Hematopoietic multipotent progenitor cell treated with erythropoietin and hydrocortisone succinate and interleukin-3 and kit ligand, for 4 days (in vitro differentiated cells): Measurements from ENCODE around the gene NAT8L.

Experiments
- DNase-seq: peaks from one replicate; pipeline ENCODE4 v3.0.0-alpha.2; 2015

Gene NAT8L

DNA sequence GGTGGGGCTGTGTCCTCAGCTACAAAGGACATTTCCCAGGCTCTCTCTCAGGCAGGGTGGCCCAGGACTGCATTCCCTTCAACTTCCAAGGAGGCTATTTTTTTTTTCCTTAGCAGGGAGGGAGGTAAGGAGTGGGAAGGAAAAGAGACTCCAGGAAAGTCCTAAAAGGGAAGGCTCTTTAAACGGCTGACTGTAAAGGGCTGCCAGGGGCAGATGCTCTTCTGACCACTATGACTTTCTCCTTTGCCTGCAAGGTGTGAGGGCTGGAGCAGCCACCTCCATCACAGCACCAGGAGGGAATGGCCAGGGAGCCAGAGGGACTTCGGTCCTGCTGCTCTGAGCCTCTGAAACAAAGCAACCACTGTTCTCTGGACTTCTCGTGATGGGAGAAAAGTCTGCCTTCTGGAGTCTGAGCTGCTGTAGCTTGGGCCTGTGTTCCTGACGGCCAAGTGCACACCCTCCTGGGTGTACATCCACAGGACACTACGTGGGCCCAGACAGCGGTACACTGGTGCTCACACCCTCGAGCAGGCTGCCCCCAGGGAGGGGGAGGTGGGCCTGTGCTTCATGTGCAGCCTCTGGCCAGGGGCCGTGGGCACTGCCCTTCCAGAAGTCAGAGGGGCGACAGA, 17.9 kb downstream of the NAT8L start:
- DNase-seq: no peak

DNA sequence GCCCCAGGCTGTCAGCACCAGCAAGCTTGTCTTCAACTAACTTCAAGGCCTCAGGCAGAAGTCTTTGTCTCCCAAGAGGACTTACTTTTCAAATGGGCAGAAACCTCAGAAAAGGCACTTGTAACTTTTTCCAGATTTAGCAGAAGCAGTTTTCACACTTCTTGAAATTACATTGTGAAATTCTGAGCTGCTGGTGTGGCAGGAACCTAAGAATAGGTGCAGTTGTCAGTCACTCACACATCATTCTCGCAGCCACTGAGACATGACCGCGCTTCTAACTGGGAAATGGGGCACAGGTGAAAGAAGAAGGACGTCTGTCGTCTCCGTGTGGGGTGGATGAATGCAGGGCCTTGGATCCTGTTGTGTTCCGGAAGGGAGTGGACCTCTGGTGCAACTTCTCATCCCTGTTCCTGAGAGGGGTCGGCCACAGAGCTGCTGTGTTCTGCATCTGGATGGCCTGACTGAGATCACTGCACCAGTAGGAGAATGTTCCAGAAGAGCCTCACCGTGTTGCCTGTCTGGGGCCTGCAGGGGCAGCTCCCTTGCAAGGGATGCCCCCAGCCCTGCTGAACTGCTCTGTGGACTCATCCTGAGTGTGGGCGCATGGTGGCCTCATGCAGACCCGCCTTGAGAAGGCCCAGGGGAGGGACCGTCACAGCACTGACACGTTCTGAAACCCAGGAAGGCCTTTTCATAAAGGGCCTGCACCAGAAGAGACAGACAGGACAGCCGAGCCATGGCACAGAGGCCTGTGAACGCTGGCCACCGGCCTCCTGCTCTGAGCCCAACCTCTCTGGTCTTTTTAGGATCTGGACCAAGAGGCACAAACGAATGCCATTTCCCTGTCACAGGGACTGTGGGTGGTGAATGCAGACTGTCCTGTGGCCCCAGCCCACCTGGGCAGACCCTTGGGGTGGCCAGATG, 18.7 kb downstream of the NAT8L start:
- no peak for DNase-seq

DNA sequence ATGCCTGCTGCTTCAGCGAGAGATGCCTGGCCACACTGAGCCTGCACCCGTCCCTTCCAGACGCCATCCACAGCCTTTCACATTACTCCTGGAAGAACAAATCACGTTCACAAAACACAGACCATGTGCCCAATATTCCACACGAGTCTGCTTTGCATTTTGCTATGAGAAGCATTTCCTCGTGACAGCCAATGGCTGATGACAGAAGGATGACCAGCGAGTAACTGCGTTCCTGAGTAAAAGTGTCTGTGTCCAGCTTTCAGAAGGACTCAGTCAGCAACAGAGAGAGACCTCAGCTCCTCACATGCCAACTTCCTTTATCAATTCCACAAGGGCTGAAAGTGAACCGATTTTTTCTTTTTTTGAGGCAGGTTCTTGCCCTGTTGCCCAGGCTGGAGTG, 19.5 kb downstream of the NAT8L start:
- no peak for DNase-seq

DNA sequence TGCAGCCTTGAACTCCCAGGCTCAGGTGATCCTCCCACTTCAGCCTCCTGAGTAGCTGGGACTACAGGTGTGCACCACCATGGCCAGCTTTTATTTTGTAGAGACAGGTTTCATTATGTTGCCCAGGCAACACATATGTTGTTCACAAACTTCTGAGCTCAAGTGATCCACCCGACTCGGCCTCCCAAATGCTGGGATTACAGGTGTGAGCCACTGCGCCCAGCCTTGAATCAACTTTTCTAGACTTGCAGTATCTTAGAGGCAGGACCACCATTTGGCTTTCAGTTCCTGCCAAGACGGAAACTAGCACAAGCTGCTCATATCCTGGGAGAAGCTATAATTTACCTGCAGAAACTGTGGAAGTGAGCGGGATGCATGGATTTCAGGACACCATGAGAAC, 19.9 kb downstream of the NAT8L start:
- no peak for DNase-seq

DNA sequence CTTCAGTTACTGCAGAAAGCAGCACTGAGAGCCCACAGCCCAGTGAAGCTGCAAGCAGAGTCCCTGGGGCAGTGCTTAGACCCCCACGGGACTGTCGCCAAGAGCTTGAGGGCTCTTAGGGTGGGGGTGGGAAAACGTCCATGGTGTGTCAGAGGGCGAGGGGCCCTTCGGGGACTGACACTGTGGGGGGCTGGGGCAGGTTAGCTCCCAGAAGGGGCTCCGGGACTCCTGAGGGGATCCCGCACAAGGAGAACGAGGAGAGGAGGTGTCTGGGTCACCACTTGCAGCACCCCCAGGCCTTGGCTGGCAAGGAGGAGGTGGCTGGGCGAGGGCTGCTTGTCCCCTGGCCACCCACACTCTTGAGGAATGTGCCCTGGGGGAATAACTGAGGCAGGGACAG, 20.8 kb downstream of the NAT8L start:
- DNase-seq: no peak

DNA sequence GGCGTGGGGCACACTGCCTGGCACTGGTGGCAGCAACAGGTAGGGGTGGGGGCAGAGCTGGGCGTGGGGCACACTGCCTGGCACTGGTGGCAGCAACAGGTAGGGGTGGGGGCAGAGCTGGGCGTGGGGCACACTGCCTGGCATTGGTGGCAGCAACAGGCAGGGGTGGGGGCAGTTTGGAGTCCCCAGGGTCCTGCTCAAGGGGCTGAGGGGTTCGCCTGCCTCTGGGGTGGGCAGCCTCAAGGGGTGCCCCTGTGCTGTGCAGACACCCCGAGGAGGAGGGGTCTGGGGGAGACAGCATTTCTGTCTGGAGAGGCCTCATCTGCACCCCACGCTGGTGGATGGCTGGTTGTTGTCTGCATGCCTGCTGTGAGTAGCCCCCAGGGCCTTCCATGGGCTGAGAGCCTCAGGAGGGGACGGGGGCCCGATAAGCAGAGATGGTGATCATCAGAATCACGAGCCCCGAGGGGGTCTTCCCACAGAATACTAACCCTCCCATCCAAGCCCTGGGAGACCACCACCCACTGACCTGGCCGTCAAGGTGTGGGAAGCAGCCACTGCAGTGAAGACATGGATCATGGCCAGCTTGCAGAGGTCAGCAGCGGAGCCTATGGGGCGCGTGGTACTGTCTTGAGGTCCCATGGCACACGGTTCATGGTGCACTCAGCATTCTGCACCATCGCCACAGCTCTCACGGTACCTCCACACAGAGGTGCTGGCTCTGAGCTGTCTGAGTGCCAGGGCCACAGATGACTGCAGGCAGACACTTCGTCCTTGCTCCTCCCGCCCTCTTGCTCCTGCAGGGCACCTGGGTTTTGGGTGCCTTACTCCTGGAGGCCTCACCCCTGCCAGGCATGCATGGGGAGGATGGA, 21.5 kb downstream of the NAT8L start:
- no peak for DNase-seq

DNA sequence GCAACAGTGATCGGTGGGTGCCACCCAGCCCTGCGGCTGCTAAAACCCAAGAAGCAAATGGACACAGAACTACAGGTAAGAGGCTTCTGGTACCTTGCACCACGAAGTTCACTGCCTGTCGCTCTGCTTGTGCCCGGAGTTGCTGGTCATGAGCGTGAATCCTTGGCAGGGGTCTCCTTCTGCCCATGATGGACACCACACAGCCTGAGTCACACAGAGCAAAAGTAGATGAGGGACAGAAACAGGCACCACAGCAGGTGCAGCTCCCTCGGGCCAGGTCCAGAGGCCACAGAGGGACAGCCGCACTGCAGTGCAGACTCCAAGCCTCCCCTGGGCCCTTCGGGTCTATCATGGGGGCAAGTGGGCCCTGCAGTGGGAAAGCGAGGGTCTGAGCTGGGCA, 22.4 kb downstream of the NAT8L start:
- DNase-seq: no peak

DNA sequence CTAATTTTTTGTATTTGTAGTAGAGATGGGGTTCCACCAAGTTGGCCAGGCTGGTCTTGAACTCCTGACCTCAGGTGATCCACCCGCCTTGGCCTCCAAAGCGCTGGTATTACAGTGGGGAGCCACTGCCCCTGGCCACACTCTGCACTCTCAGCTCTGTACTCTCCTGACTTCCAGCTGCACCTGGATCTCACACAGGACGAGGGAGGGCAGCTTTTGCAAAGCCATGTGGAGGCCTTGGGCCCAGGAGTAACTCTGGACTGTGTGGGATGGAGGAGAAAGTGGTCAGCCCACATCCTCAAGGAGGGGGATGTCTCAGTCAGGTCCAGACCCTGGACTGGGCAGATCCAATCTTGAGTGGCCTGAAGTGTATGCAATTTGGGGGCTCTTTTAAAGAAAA, 23.0 kb downstream of the NAT8L start:
- DNase-seq: no peak

DNA sequence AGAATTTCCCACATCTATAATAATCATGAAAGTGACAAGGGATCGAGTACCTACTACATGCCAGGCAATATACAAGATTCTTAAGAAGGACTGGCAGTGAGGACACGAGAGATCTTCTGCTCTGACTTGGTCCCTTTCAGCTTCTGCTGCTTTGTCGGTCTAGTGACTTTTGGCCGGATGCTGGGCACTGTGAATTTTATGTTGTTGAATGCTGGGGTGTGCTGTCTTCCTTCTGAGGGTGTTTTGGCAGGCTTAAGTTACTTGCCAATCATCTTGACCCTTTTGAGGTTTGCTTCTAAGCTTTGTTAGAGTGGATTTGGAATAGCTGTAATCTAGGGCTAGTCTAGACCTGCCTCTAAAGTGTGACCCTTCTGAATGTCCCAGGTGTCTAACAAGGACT, 23.5 kb downstream of the NAT8L start:
- no peak for DNase-seq

DNA sequence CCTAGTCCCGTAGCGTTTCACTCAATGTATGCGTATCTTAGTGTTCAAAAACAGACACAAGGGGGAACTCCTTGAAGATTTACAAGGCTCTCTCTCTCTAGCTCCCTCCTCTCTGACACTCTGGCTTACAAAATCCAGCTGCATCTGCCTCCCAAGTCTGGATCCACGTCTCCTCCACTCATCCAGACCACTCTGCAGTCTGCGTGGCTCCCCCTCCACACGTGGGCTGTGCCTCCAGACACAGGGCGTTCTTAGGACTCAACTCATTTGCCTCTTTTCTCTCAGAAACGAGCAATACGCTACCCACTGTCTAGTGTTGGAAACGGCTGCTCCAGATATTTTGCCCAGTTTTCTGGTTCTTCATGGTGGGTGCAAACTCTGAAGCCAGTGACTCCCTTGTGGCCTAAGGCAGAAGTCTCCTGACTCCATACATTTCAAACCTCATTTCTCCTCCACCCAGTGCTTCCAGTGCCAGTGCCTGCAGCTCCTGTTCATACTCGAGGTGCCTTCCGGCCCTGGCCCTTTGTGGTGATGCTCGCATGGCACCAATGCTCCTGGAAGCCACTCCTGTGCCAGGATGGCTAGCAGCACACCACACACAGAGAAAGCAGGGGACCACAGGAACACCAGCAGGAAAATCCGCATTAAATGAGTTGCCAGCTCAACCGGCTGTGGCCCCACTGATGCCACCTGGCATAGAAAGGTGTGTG, 24.1 kb downstream of the NAT8L start:
- DNase-seq: no peak

DNA sequence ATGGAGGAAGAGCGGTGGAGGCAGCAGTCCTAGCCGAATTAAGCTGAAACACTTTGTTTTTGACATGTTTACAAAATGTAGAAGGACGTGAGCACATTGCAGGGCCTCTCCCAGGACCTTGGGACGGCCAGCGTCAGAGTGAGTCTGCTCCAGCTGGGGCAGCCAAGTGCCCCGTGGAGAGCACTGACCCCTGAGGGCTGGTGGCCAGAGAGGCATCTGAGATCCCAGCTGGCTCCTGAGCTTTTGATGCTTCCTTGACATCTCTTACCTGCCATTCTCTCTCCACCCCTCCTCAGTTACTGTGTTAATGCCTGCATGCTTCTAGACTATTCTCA, 24.7 kb downstream of the NAT8L start:
- DNase-seq: no peak

DNA sequence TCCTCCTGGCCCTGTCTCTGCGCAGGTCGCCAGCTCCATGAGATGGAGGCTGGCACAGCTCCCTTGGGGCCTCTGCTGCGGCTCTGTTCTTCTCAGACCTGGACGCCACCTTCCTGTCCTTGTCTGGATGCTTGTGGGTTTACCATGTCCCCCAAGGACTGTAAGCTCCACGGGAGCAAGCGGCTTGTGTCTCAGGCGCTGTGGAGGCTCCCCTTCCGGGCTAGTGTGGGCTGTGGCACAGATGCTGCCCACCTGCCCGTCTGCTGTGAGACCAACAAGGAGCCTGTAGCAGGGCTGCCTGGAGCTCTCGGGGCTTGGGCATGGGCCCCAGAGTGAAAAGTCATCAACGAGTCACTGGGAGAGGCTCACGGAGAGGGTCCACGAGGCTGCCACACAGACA, 25.2 kb downstream of the NAT8L start:
- no peak for DNase-seq

DNA sequence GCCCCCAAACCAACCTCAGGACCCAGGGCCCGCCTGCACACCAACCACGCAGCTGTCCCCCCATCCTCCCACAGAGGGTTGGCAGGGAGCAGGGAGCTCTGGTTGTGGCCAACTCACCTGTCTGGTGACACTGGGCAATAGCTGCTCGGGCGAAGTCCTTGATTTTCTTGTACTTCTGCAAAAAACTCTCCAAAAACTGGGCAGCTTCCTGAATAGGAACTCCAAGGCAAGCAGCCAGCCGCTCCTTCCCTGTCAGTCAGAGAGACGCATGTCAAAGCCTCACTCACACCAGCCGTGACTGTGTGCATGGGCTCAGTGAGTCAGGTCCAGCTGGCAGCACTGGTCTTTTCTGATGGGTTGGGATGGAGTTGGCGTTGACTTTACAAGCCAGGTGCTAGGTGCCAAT, 26.4 kb downstream of the NAT8L start:
- no peak for DNase-seq

DNA sequence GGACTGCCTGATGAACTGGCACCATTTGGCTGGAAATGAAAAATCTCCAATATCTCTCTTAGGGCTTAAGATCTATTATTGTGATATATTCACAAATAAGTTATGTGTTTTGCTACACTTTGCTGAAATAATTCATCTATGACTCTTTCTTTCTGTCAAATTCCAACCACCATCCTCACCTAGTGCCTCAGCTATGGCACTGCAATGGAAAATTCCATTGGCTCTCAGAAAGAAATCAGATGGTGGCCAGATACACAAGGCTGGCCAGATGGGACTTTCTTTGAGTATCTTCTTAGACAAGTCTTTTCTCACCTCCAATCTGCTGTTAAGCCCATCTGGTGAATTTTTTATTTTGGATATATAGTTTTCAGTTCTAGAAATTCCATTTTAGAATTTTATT, 28.0 kb downstream of the NAT8L start:
- no peak for DNase-seq

DNA sequence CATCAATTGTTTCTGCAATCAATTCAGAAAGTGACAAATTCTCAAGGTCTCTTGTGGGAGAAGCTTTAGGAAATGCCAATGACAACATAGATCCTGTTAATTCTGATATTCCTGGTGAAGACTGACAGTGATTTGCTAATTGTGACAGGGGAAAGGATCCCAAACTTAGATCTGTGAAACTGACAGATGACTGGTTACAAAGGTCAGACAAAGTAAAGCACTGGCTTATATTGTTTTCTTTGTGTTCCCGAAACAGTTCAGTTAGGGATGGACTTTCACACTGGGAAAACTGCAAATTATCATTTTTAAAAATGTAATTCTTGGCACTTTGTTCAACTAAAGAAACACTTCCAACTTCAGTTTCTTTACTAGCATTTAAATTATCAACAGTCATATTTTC, 30.1 kb downstream of the NAT8L start:
- DNase-seq: no peak

DNA sequence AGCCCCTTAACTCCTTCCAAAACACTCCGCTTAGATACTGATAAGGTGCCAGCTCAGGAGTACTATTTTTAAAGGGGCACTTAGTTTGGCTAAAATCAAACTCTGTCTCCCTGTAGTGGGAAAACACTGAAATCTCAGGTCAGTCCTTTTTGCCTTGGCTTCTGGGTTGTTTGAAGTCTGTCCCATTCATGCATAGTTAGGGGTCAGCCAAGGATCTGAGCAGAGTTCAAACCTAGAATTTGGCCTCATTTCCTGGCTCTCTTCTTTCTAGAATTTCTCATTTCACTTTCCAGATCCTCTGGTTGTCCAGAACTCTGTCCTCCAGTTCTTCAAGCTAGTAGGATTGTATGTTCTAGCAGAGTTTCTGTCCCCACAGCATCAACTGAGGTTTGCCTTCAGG, 31.5 kb downstream of the NAT8L start:
- no peak for DNase-seq

DNA sequence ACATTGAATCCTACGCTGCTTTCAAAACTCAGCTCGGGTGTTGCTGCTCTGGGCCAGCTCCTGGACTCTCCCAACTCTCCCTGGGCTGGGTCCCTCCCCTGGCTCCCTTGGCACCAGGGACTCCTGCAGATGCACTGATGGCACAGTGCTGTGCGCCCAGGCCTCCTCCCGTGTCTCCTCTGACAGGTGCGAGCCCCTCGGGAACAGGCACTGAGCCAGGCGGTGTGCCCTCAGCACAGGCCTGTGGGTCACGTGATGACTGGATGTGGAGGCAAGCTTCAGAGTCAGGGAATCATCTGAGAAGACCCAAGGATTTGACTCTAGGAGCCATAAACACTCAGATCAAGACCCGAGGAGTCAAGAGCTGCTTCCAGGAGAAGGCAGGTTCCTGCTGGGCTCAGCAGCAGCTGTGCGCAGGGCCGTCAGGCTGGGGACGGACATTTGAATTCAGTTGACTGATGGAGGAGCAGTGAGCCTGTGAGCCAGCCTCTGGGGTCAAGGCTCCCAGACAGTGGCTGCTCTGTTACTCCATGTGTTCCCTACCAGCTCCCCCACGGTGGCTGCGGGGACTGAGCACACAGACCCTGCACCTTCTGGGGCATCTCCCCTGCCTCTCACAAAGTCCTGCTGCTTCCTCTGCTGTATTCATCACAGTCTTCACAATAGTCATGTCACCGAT, 33.0 kb downstream of the NAT8L start:
- no peak for DNase-seq

DNA sequence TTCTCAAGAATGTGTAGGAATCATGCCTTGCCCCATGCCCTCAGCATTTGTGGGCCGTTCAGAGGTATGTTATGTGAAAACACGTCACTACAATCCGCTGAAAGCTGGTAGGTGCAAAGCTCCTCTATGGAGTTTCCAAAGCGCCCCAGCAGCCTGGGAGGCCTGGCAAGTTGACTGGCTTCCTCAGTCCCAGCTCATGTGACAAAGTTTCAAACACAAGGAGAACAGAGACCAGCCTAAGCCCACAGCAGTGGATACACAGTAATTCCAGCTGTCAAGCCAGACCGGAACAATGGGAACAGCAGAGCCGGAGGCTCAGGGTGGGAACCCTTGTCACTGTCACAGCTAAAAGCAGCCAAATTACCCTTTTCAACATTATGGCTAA, 33.5 kb downstream of the NAT8L start:
- no peak for DNase-seq

DNA sequence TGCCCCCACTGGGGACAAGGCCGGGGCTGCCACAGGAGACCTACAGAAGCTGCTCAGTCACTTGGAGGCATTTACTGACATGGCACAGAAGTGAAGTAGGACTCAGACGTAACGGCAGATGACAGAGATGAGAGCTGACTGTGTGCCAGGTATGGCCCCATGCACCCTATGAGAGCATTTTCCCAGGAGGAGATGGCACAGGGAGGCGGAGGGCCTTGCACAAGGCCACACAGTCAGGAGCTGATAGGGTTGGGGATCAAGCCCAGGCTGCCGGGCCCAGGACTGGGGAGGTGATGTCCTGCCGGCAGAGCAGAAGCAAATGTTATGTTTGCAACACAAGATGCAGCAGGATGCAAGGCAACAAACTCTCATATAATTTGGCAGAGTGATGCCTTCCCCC, 34.1 kb downstream of the NAT8L start:
- no peak for DNase-seq

DNA sequence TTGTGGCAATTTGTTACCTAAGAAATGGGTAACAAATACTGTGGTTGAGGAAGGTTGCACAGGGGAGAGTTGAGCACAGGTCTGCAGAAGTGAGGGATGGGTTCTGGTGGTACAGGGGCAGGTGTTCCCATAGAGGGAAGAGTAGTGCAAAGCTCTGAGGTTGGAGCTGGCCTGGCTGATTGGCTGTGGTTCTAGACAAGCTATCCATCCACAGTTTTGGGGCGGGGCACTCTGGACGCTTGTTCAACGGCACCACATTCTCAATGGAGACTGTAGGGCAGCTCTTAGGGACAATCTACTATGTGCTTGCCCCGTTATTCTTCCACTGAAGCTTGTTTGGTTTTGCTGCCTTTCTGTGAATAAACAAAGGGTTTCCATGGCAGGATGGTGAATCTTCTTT, 35.4 kb downstream of the NAT8L start:
- no peak for DNase-seq

DNA sequence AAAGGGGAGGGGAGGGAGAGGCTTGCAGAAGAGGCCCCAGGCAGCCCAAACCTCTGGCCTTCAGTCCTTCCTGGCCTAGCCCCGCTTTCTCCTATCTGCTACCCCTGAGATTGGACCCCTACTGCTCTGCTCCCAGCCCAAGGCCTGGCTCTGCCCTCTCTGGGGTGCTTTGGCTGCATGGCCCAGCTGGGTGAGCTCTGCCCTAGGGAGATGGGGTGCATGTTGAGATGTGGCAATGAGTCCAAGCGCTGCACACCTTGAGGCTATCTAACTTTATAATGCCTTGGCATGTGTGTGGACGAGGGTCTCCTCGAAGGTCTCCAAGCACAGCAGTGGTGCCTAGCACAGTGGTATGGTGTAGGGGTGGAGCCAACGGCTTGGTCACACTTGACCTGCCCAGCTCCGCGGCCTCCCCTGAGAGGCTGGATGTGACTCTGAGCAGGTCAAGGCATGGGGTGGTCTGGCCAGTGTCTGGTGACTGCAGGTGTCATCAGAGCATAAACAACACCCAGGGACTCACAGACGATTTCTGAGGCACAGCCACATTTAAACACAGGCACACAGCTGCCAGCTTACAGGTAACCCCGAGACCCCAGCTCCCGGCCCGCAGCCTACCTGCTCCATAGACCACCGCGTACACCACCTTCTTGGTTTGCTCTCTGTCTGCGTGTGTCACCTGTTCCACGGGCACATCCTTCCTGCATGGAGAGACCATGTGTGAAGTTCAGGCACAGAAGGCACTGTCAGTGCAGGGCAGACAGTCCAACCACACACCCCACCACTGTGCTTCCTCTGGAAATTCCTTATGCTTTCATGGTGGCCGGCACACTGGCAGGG, 36.3 kb downstream of the NAT8L start:
- no peak for DNase-seq
